Endothelial cell of umbilical vein (primary cell): ENCODE measurements around the gene CACNB4. TPM values are rescaled to one million over a fixed set of nuclear protein-coding genes. Genes with fewer than 3 reads are reported as not detected.

ENCODE experiments used
- BruUV-seq: library from RNA; stranded (reverse); fragments of 400-500 nt; replicated peaks from 2 replicates; lab custom pipeline; 2021; lab: Mats Ljungman, UMichigan
- CTCF ChIA-PET: fragments of 300-600, 350-600 bp; sonication (Branson Sonifier 250); formaldehyde crosslinking; loops from one replicate; lab custom pipeline; 2021; ENCODE audit warnings: antibody characterized with exemption, inconsistent platforms; lab: Charles Lee
- POLR2A ChIA-PET: fragments of 300-600, 350-600 bp; sonication (Branson Sonifier 250); formaldehyde crosslinking; loops from one replicate; lab custom pipeline; 2021; ENCODE audit warnings: antibody characterized with exemption, inconsistent platforms; lab: Charles Lee
- DNase-seq: peaks from one replicate; pipeline ENCODE4 v3.0.0-alpha.2; 2011; ENCODE audit warnings: low read depth, low spot score
- FAIRE-seq: peaks from 2 replicates; lab custom pipeline; 2011; peaks lifted over from hg19 to GRCh38; lab: Jason Lieb, UNC
- H2AFZ ChIP-seq: 2 replicates; pipeline ENCODE4 v1.6.0; 2012; ENCODE audit warnings: low read depth, low read length, control low read depth, inconsistent platforms
- H3K27ac ChIP-seq: 2 replicates; pipeline ENCODE4 v1.5.1; 2011; ENCODE audit warnings: low read depth, mild to moderate bottlenecking, control low read depth, low read length, moderate library complexity; ENCODE audit not compliant: insufficient read depth
- H3K27me3 ChIP-seq, 2 experiments: 2 replicates each; pipeline versions ENCODE4 v1.6.0 to v1.6.1; 2011; ENCODE audit warnings: low read length in 2 of 2, mixed read lengths in 1 of 2; ENCODE audit not compliant: control insufficient read depth in 2 of 2, insufficient read depth in 2 of 2
- H3K36me3 ChIP-seq, 2 experiments: 2 replicates in 1 of 2; 3 replicates in 1 of 2; pipeline ENCODE4 v1.5.1; 2011; ENCODE audit warnings: low read length in 2 of 2, mild to moderate bottlenecking in 1 of 2, moderate library complexity in 1 of 2; ENCODE audit not compliant: control insufficient read depth in 2 of 2, insufficient read depth in 2 of 2; ENCODE audit errors: extremely low read depth in 1 of 2
- H3K4me1 ChIP-seq: 3 replicates; pipeline ENCODE4 v1.5.1; 2011; ENCODE audit warnings: mild to moderate bottlenecking, low read length; ENCODE audit not compliant: control insufficient read depth, insufficient read depth; ENCODE audit errors: extremely low read depth
- H3K4me2 ChIP-seq: 2 replicates; pipeline ENCODE4 v1.6.1; 2011; ENCODE audit warnings: low read length, control low read depth, mixed read lengths; ENCODE audit not compliant: insufficient read depth
- H3K4me3 ChIP-seq, 3 experiments: fragments of 200-600 bp in 1 of 3; sonication (generic), shearing (Covaris generic) in 1 of 3; replicated peaks in 1 of 3; 2 replicates each; pipeline ENCODE4 v1.5.1; 2011 to 2016; ENCODE audit warnings: control low read depth in 3 of 3, low read length in 3 of 3, mild to moderate bottlenecking in 2 of 3, inconsistent platforms in 1 of 3, low read depth in 1 of 3, moderate library complexity in 1 of 3; ENCODE audit not compliant: insufficient read depth in 1 of 3
- H3K79me2 ChIP-seq: 2 replicates; pipeline ENCODE4 v1.6.0; 2012; ENCODE audit warnings: low read length, inconsistent platforms; ENCODE audit not compliant: control insufficient read depth, insufficient read depth
- H3K9ac ChIP-seq: replicated peaks from 2 replicates; pipeline ENCODE3; 2011; ENCODE audit warnings: low read length, control low read depth; ENCODE audit not compliant: insufficient read depth; ENCODE audit errors: extremely low read depth
- H3K9me1 ChIP-seq: replicated peaks from 3 replicates; pipeline ENCODE4 v1.6.0; 2011; ENCODE audit warnings: mild to moderate bottlenecking, low read length; ENCODE audit not compliant: control insufficient read depth, insufficient read depth; ENCODE audit errors: extremely low read depth
- H3K9me3 ChIP-seq: replicated peaks from 2 replicates; pipeline ENCODE4 v1.5.1; 2012; ENCODE audit warnings: low read length, inconsistent platforms; ENCODE audit not compliant: control insufficient read depth, insufficient read depth
- H4K20me1 ChIP-seq: replicated peaks from 2 replicates; pipeline ENCODE3; 2011; ENCODE audit warnings: mild to moderate bottlenecking, low read length; ENCODE audit not compliant: control insufficient read depth, insufficient read depth; ENCODE audit errors: extremely low read depth
- EZH2 ChIP-seq: IDR thresholded peaks from 2 replicates; pipeline ENCODE4 v1.6.1; 2012; ENCODE audit warnings: borderline replicate concordance, low read depth, mild to moderate bottlenecking, moderate library complexity, low read length, inconsistent platforms; ENCODE audit not compliant: severe bottlenecking
- FOS ChIP-seq: IDR thresholded peaks from 2 replicates; pipeline ENCODE4 v1.6.1; 2011; ENCODE audit warnings: mild to moderate bottlenecking, low read length, moderate library complexity, borderline replicate concordance; ENCODE audit not compliant: insufficient read depth
- GATA2 ChIP-seq: IDR thresholded peaks from 2 replicates; pipeline ENCODE4 v1.7.0; 2011; ENCODE audit warnings: low read depth, mild to moderate bottlenecking, moderate library complexity, mixed read lengths, low read length; ENCODE audit not compliant: insufficient read length, insufficient read depth
- JUN ChIP-seq: IDR thresholded peaks from 2 replicates; pipeline ENCODE4 v1.6.1; 2011; ENCODE audit warnings: borderline replicate concordance, low read depth; ENCODE audit not compliant: insufficient read length, insufficient read depth
- MYC ChIP-seq: IDR thresholded peaks from one replicate; pipeline ENCODE4 v1.6.1; 2011; ENCODE audit warnings: mild to moderate bottlenecking, low read depth, low read length
- POLR2A ChIP-seq: IDR thresholded peaks from 2 replicates; pipeline ENCODE4 v1.6.1; 2012; ENCODE audit warnings: low read depth, mild to moderate bottlenecking, control low read depth, low read length
- POLR2AphosphoS5 ChIP-seq: IDR thresholded peaks from 2 replicates; pipeline ENCODE4 v1.6.1; 2012; ENCODE audit warnings: low read depth, mild to moderate bottlenecking, control low read depth, low read length, moderate library complexity; ENCODE audit not compliant: insufficient read depth
- dilution Hi-C: fragments of 300-500 bp; cut with MboI; formaldehyde crosslinking; loops from one replicate; pipeline ENCODE4 v1.15.0; 2019; ENCODE audit warnings: low sequenced_read_pairs; ENCODE audit not compliant: extremely low pct_ligation_motif_present
- intact Hi-C: fragments of 100-400 bp; cut with micrococcal nuclease; formaldehyde crosslinking; loops from one replicate; pipeline ENCODE4 v1.10.0; 2022
- polyA plus RNA-seq, 4 experiments: library from polyadenylated mRNA; depleted of rRNA in 3 of 4; stranded (reverse) in 3 of 4; unstranded in 1 of 4; fragments of >200 nt; gene quantifications; 2 replicates each; pipeline versions ENCODE4 v1.2.1 to v1.2.3, GENCODE V29; 2011 to 2012; ENCODE audit warnings: missing spikeins in 1 of 4
- total RNA-seq: library from RNA; stranded (reverse); gene quantifications from 2 replicates; pipeline ENCODE4 v1.2.3, GENCODE V29; 2021
- TF ChIP-seq, protein P1 (sequence below), 2 donors: IDR thresholded peaks; 1 replicate in 1 of 2; 2 replicates in 1 of 2; pipeline ENCODE4 v1.5.1; 2011; ENCODE audit warnings: low read length in 2 of 2, mild to moderate bottlenecking in 2 of 2, moderate library complexity in 2 of 2, control low read depth in 1 of 2, inconsistent platforms in 1 of 2, low read depth in 1 of 2; ENCODE audit not compliant: insufficient read depth in 1 of 2; ENCODE audit errors: extremely low read depth in 1 of 2
- TF ChIP-seq, protein P2 (sequence below): IDR thresholded peaks from 2 replicates; pipeline ENCODE4 v1.6.1; 2011; ENCODE audit not compliant: insufficient read depth, insufficient read length

CACNB4 gene
- total and polyA plus RNA-seq, 2 donors (not counting 3 experiments of a cell fraction or from before 2014, with no cell fraction given): 0.23 to 0.58 TPM

DNA sequence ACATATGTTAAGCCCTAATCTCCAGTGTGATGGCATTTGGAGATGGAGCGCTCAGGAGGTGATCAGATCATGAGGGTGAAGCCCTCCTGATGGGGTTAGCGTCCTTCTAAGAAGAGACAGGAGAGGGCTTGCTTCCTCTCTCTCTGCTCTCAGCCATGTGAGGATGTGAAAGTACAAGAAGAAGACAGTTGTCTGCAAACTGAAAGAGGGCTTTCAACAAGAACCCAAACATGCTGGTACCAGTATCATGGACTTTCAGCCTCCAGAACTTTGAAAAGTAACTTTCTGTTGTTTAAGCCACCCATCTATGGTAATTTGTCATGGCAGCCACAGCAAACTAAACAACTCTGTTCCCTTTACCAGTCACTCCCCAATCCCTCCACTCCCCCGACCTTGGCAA is 47.4 kb downstream of the CACNB4 start:
- H3K79me2 ChIP-seq: no peaks in the 10 kb centered on the region
- H3K9me3 ChIP-seq: no peaks in the 10 kb centered on the region
- intact Hi-C loops (no loop called here), dilution Hi-C loops (no loop called here)
- CTCF ChIA-PET: no interaction called here
- DNase-seq (no peak), FAIRE-seq (no peak)
- H2AFZ ChIP-seq: no peak overlapping the region
- H3K9ac ChIP-seq: no peak overlapping the region
- no peaks in the 10 kb centered on the region for H3K9me1 ChIP-seq
- H3K4me1 ChIP-seq: no peaks in the 10 kb centered on the region
- H3K27ac ChIP-seq: no peak overlapping the region
- no peaks in the 10 kb centered on the region for H4K20me1 ChIP-seq
- no peak overlapping the region for H3K4me3 ChIP-seq
- H3K27me3 ChIP-seq: peaks cover 1 to 6% of the 10 kb centered on the region in 2 experiments
- H3K4me2 ChIP-seq: no peak overlapping the region
- no peaks in the 10 kb centered on the region for H3K36me3 ChIP-seq
- BruUV-seq: no TSS peak
- POLR2A ChIA-PET: no interaction called here
- TF ChIP-seq FOS (no peak), EZH2 (no peak), POLR2A (no peak), JUN (no peak), MYC (no peak), GATA2 (no peak), POLR2AphosphoS5 (no peak)
- TF ChIP-seq, protein P1, sequence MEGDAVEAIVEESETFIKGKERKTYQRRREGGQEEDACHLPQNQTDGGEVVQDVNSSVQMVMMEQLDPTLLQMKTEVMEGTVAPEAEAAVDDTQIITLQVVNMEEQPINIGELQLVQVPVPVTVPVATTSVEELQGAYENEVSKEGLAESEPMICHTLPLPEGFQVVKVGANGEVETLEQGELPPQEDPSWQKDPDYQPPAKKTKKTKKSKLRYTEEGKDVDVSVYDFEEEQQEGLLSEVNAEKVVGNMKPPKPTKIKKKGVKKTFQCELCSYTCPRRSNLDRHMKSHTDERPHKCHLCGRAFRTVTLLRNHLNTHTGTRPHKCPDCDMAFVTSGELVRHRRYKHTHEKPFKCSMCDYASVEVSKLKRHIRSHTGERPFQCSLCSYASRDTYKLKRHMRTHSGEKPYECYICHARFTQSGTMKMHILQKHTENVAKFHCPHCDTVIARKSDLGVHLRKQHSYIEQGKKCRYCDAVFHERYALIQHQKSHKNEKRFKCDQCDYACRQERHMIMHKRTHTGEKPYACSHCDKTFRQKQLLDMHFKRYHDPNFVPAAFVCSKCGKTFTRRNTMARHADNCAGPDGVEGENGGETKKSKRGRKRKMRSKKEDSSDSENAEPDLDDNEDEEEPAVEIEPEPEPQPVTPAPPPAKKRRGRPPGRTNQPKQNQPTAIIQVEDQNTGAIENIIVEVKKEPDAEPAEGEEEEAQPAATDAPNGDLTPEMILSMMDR (IDR thresholded peaks at IDR 0.05; ENCODE audit: extremely low read depth in 1 of 2, insufficient read depth in 1 of 2, low read depth in 1 of 2, low read length in 2 of 2): no peak
- TF ChIP-seq, protein P2, sequence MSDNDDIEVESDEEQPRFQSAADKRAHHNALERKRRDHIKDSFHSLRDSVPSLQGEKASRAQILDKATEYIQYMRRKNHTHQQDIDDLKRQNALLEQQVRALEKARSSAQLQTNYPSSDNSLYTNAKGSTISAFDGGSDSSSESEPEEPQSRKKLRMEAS: no peak
